HCT116 (cell line): Measurements from ENCODE around the gene PTPN12. TPM values are rescaled to one million over a fixed set of nuclear protein-coding genes. Genes with fewer than 3 reads are reported as not detected.

Experiments used
- ATAC-seq: fragments of 200-7000 bp; cut with Tn5 transposase; 2 replicates; pipeline ENCODE4 v1.9.1; 2020; ENCODE audit warnings: mild to moderate bottlenecking, moderate library complexity
- BruUV-seq: library from RNA; stranded (reverse); fragments of 400-500 nt; replicated peaks from 2 replicates; lab custom pipeline; 2021; lab: Mats Ljungman, UMichigan
- CTCF ChIA-PET: fragments of 300-600 bp; sonication (Branson Sonifier 250); formaldehyde crosslinking; loops from one replicate; lab custom pipeline; 2021; ENCODE audit warnings: antibody characterized with exemption; lab: Charles Lee
- POLR2A ChIA-PET: fragments of 300-600, 350-600 bp; sonication (Branson Sonifier 250); formaldehyde crosslinking; loops from one replicate; lab custom pipeline; 2021; ENCODE audit warnings: antibody characterized with exemption; lab: Charles Lee
- RAD21 ChIA-PET, 2 experiments: fragments of 300-600 bp; sonication (Branson Sonifier 250); formaldehyde crosslinking; loops; one replicate each; lab custom pipeline; 2023; ENCODE audit warnings: low total read pairs in 2 of 2; ENCODE audit not compliant: uncharacterized antibody in 2 of 2, unreplicated experiment in 2 of 2, low non-redundant PET in 1 of 2; lab: Charles Lee
- DNase-seq: peaks from one replicate; pipeline ENCODE4 v3.0.0-alpha.2; 2010; ENCODE audit warnings: low read depth, low spot score
- H2AFZ ChIP-seq: fragments of 200-600 bp; shearing (Covaris generic), sonication (generic); 2 replicates; pipeline ENCODE4 v1.6.1; 2017; ENCODE audit warnings: low read depth, mixed run types, mixed read lengths, antibody characterized with exemption, low read length; ENCODE audit not compliant: poor library complexity, severe bottlenecking
- H3K27ac ChIP-seq: 2 replicates; pipeline ENCODE4 v1.5.1; 2012; ENCODE audit warnings: low read depth, low read length
- H3K27me3 ChIP-seq: fragments of 200-600 bp; sonication (generic); 2 replicates; pipeline ENCODE4 v1.6.1; 2016; ENCODE audit warnings: mixed run types, low read length, mixed read lengths; ENCODE audit not compliant: insufficient read depth
- H3K36me3 ChIP-seq, 2 experiments: fragments of 200-500 bp in 1 of 2; fragments of 200-600 bp in 1 of 2; sonication (Bioruptor generic) in 1 of 2; sonication (generic) in 1 of 2; 2 replicates each; pipeline versions ENCODE4 v1.5.1 to v1.6.1; 2014 to 2016; ENCODE audit warnings: low read length in 2 of 2, inconsistent platforms in 1 of 2, mixed read lengths in 1 of 2, mixed run types in 1 of 2; ENCODE audit not compliant: insufficient read depth in 2 of 2, control insufficient read depth in 1 of 2
- H3K4me1 ChIP-seq, 2 experiments: fragments of 200-600 bp in 1 of 2; sonication (generic) in 1 of 2; 2 replicates each; pipeline versions ENCODE4 v1.5.1 to v1.6.1; 2012 to 2017; ENCODE audit warnings: low read length in 2 of 2, inconsistent platforms in 1 of 2, mild to moderate bottlenecking in 1 of 2, mixed read lengths in 1 of 2, mixed run types in 1 of 2, moderate library complexity in 1 of 2; ENCODE audit not compliant: insufficient read depth in 2 of 2, control insufficient read depth in 1 of 2
- H3K4me2 ChIP-seq: fragments of 200-600 bp; sonication (generic); 2 replicates; pipeline ENCODE4 v1.6.1; 2017; ENCODE audit warnings: mixed run types, low read length, mixed read lengths
- H3K4me3 ChIP-seq, 2 experiments: fragments of 200-600 bp in 1 of 2; sonication (generic) in 1 of 2; replicated peaks in 1 of 2; 2 replicates each; pipeline ENCODE4 v1.5.1; 2011 to 2016; ENCODE audit warnings: low read length in 2 of 2, control low read depth in 1 of 2, low read depth in 1 of 2, mild to moderate bottlenecking in 1 of 2, mixed read lengths in 1 of 2, mixed run types in 1 of 2
- H3K79me2 ChIP-seq: fragments of 200-600 bp; sonication (generic); 2 replicates; pipeline ENCODE4 v1.6.1; 2017; ENCODE audit warnings: mild to moderate bottlenecking, mixed run types, low read length, moderate library complexity, mixed read lengths; ENCODE audit not compliant: insufficient read depth
- H3K9ac ChIP-seq: fragments of 200-600 bp; sonication (generic); 2 replicates; pipeline ENCODE4 v1.6.1; 2016; ENCODE audit warnings: low read length, mixed read lengths
- H3K9me2 ChIP-seq: fragments of 200-600 bp; sonication (generic), shearing (Covaris generic); 2 replicates; pipeline ENCODE4 v1.6.1; 2017; ENCODE audit warnings: mixed run types, mild to moderate bottlenecking, moderate library complexity; ENCODE audit not compliant: insufficient read depth
- H3K9me3 ChIP-seq, 2 experiments: fragments of 200-500 bp in 1 of 2; fragments of 200-600 bp in 1 of 2; sonication (Bioruptor generic) in 1 of 2; sonication (generic) in 1 of 2; 2 replicates each; pipeline ENCODE4 v1.6.1; 2014 to 2017; ENCODE audit warnings: low read length in 2 of 2, mixed read lengths in 2 of 2, inconsistent platforms in 1 of 2, low read depth in 1 of 2, mild to moderate bottlenecking in 1 of 2, mixed run types in 1 of 2, moderate library complexity in 1 of 2; ENCODE audit not compliant: control insufficient read depth in 1 of 2, insufficient read depth in 1 of 2
- H4K20me1 ChIP-seq: fragments of 200-600 bp; sonication (generic), shearing (Covaris generic); 2 replicates; pipeline ENCODE4 v1.6.1; 2017; ENCODE audit warnings: mixed run types, mild to moderate bottlenecking, moderate library complexity; ENCODE audit not compliant: insufficient read depth
- ATF3 ChIP-seq: IDR thresholded peaks from 2 replicates; pipeline ENCODE4 v1.6.1; 2012
- CEBPB ChIP-seq: IDR thresholded peaks from 2 replicates; pipeline ENCODE4 v1.6.1; 2012; ENCODE audit warnings: low read depth
- CTCF ChIP-seq, 3 experiments: fragments of 200-600 bp in 1 of 3; sonication (generic) in 1 of 3; IDR thresholded peaks in 2 of 3; conservative IDR thresholded peaks in 1 of 3; 2 replicates each; pipeline ENCODE4 v1.5.1; 2012 to 2017; ENCODE audit warnings: low read depth in 2 of 3, low read length in 2 of 3, antibody characterized with exemption in 1 of 3, borderline replicate concordance in 1 of 3, control low read depth in 1 of 3, mild to moderate bottlenecking in 1 of 3, mixed read lengths in 1 of 3, mixed run types in 1 of 3, moderate library complexity in 1 of 3; ENCODE audit not compliant: insufficient read depth in 1 of 3
- EGR1 ChIP-seq: IDR thresholded peaks from 2 replicates; pipeline ENCODE4 v1.6.1; 2012; ENCODE audit warnings: low read depth
- MAX ChIP-seq: IDR thresholded peaks from 2 replicates; pipeline ENCODE4 v1.6.1; 2012
- POLR2A ChIP-seq: IDR thresholded peaks from 2 replicates; pipeline ENCODE4 v1.7.0; 2011; ENCODE audit warnings: borderline replicate concordance; ENCODE audit not compliant: insufficient read depth, insufficient read length; ENCODE audit errors: extremely low read depth
- POLR2AphosphoS5 ChIP-seq: IDR thresholded peaks from 2 replicates; pipeline ENCODE4 v1.6.1; 2011; ENCODE audit warnings: mild to moderate bottlenecking, low read depth, low read length, moderate library complexity
- YY1 ChIP-seq: IDR thresholded peaks from 2 replicates; pipeline ENCODE4 v1.6.1; 2011; ENCODE audit warnings: low read length, low read depth, moderate library complexity, mild to moderate bottlenecking; ENCODE audit not compliant: insufficient replicate concordance; ENCODE audit errors: extremely low read depth
- ZBTB33 ChIP-seq: IDR thresholded peaks from 2 replicates; pipeline ENCODE4 v1.6.1; 2011; ENCODE audit warnings: mild to moderate bottlenecking, low read length, moderate library complexity; ENCODE audit not compliant: insufficient replicate concordance; ENCODE audit errors: extremely low read depth
- intact Hi-C: fragments of 100-400 bp; cut with micrococcal nuclease; formaldehyde crosslinking; loops from 2 replicates; pipeline ENCODE4 v1.10.0; 2022
- total RNA-seq: library from RNA; stranded (reverse); gene quantifications from one replicate; pipeline ENCODE4 v1.2.1, GENCODE V29; 2021; ENCODE audit not compliant: unreplicated experiment

PTPN12 gene
- total RNA-seq, 1 experiment from 2014 or later = 80.5 TPM

- TF ChIP-seq CTCF (IDR thresholded peaks at IDR 0.05 in 2 of 3, conservative IDR thresholded peaks at IDR 0.05 in 1 of 3; ENCODE audit: borderline replicate concordance in 1 of 3, insufficient read depth in 1 of 3, low read depth in 2 of 3, low read length in 2 of 3) (no peak), CEBPB (no peak), EGR1 (no peak), MAX (no peak), ZBTB33 (no peak), POLR2AphosphoS5 (no peak)
Observed at GRCh38 chr7:77528368-77528767, 8.7 kb upstream of the PTPN12 start (continued).

- Histone ChIP-seq H3K79me2 (no peaks in the 10 kb centered on the region), H3K36me3 (no peaks in the 10 kb centered on the region), H3K9ac (no peak overlapping the region), H3K4me3 (no peak overlapping the region), H3K9me2 (no peaks in the 10 kb centered on the region), H2AFZ (no peak overlapping the region), H3K27ac (no peak overlapping the region), H3K27me3 (no peaks in the 10 kb centered on the region), H3K4me2 (no peak overlapping the region), H4K20me1 (no peaks in the 10 kb centered on the region), H3K4me1 (peaks cover 0 to 4% of the 10 kb centered on the region in 2 experiments; a peak in 2 of 4 replicates), H3K9me3 (no peaks in the 10 kb centered on the region)
- DNase-seq (no peak), ATAC-seq (no peak)
- CTCF ChIA-PET = no interaction called here
- intact Hi-C loops = no loop called here
- RAD21 ChIA-PET = no interaction called here
- TF ChIP-seq CTCF (IDR thresholded peaks at IDR 0.05 in 2 of 3, conservative IDR thresholded peaks at IDR 0.05 in 1 of 3; ENCODE audit: borderline replicate concordance in 1 of 3, insufficient read depth in 1 of 3, low read depth in 2 of 3, low read length in 2 of 3) = no peak
- TF ChIP-seq POLR2AphosphoS5 = no peak
- TF ChIP-seq ATF3 = no peak
- no peak for TF ChIP-seq POLR2A
- no peak for TF ChIP-seq YY1
- no TSS peak for BruUV-seq
- POLR2A ChIA-PET = interaction anchor here (1.0 kb wide), 1 partner anchor 8 kb away, joined by 4 read pairs; the partner anchor contains the start of gene PTPN12
Observed at GRCh38 chr7:77529279-77529678, 7.8 kb upstream of the PTPN12 start.
